DND-41 (cell line): ENCODE results near the gene STK32C.

Experiments used
- ATAC-seq: fragments of 200-7000 bp; cut with Tn5 transposase; 3 replicates; pipeline ENCODE4 v1.9.1; 2021; ENCODE audit warnings: low read depth; ENCODE audit not compliant: insufficient read depth
- DNase-seq: peaks from one replicate; pipeline ENCODE4 v3.0.0-alpha.2; 2020
- H2AFZ ChIP-seq: 2 replicates; pipeline ENCODE4 v1.6.0; 2012; ENCODE audit warnings: low read depth, low read length
- H3K27ac ChIP-seq: 2 replicates; pipeline ENCODE4 v1.5.1; 2012; ENCODE audit warnings: low read length, inconsistent platforms
- H3K27me3 ChIP-seq: fragments of 200-600 bp; sonication (generic); 2 replicates; pipeline ENCODE4 v1.6.0; 2012; ENCODE audit warnings: low read length, mild to moderate bottlenecking, inconsistent platforms; ENCODE audit not compliant: insufficient read depth, poor library complexity
- H3K36me3 ChIP-seq: 2 replicates; pipeline ENCODE4 v1.5.1; 2012; ENCODE audit warnings: low read length, inconsistent platforms; ENCODE audit not compliant: insufficient read depth
- H3K4me1 ChIP-seq: 2 replicates; pipeline ENCODE4 v1.5.1; 2012; ENCODE audit warnings: mild to moderate bottlenecking, low read length; ENCODE audit not compliant: insufficient read depth
- H3K4me2 ChIP-seq: 2 replicates; pipeline ENCODE4 v1.6.0; 2012; ENCODE audit warnings: mild to moderate bottlenecking, moderate library complexity, low read length, inconsistent platforms; ENCODE audit not compliant: insufficient read depth
- H3K4me3 ChIP-seq, 2 experiments: fragments of 200-600 bp in 1 of 2; shearing (Covaris generic) in 1 of 2; 2 replicates each; pipeline ENCODE4 v1.5.1; 2012 to 2016; ENCODE audit warnings: inconsistent platforms in 2 of 2, low read length in 2 of 2, mild to moderate bottlenecking in 2 of 2, low read depth in 1 of 2, moderate library complexity in 1 of 2
- H3K79me2 ChIP-seq: 2 replicates; pipeline ENCODE4 v1.6.0; 2012; ENCODE audit warnings: low read length, inconsistent platforms; ENCODE audit not compliant: insufficient read depth
- H3K9ac ChIP-seq: 2 replicates; pipeline ENCODE4 v1.6.0; 2012; ENCODE audit warnings: low read depth, mild to moderate bottlenecking, inconsistent platforms, low read length, moderate library complexity
- H3K9me3 ChIP-seq: 2 replicates; pipeline ENCODE4 v1.5.1; 2012; ENCODE audit warnings: low read length, moderate library complexity, mild to moderate bottlenecking, inconsistent platforms; ENCODE audit not compliant: insufficient read depth, severe bottlenecking
- H4K20me1 ChIP-seq: 2 replicates; pipeline ENCODE4 v1.6.0; 2012; ENCODE audit warnings: low read length; ENCODE audit not compliant: insufficient read depth
- CTCF ChIP-seq: IDR thresholded peaks from 2 replicates; pipeline ENCODE4 v1.5.1; 2012; ENCODE audit warnings: borderline replicate concordance, low read length, moderate library complexity, mild to moderate bottlenecking; ENCODE audit not compliant: poor library complexity, severe bottlenecking; ENCODE audit errors: extremely low read depth
- EZH2 ChIP-seq: IDR thresholded peaks from 3 replicates; pipeline ENCODE4 v1.6.1; 2012; ENCODE audit warnings: borderline replicate concordance, low read depth, mild to moderate bottlenecking, moderate library complexity, low read length, inconsistent platforms; ENCODE audit not compliant: severe bottlenecking

STK32C gene

GRCh38 chr10:132179551-132180392 is 128.0 kb downstream of the STK32C start:
- Histone ChIP-seq H3K4me3 (no peak overlapping the region), H3K9ac (no peak overlapping the region), H3K79me2 (no peaks in the 10 kb centered on the region), H3K27me3 (no peaks in the 10 kb centered on the region), H4K20me1 (no peaks in the 10 kb centered on the region), H2AFZ (no peak overlapping the region), H3K4me1 (no peaks in the 10 kb centered on the region), H3K9me3 (no peaks in the 10 kb centered on the region), H3K36me3 (no peaks in the 10 kb centered on the region), H3K4me2 (no peak overlapping the region), H3K27ac (no peak overlapping the region)
- no peak for ATAC-seq
- DNase-seq: no peak
- TF ChIP-seq EZH2: no peak
- no peak for TF ChIP-seq CTCF

- H3K27me3 ChIP-seq: no peaks in the 10 kb centered on the region
- H3K9me3 ChIP-seq: no peaks in the 10 kb centered on the region
- no peak overlapping the region for H3K4me2 ChIP-seq
- no peak overlapping the region for H3K4me3 ChIP-seq
- H3K79me2 ChIP-seq: no peaks in the 10 kb centered on the region
- TF ChIP-seq EZH2 (no peak), CTCF (no peak)
- H3K4me1 ChIP-seq: no peaks in the 10 kb centered on the region
- H3K36me3 ChIP-seq: no peaks in the 10 kb centered on the region
- ATAC-seq: no peak
- no peaks in the 10 kb centered on the region for H4K20me1 ChIP-seq
- H2AFZ ChIP-seq: no peak overlapping the region
- DNase-seq: no peak
- no peak overlapping the region for H3K9ac ChIP-seq
- no peak overlapping the region for H3K27ac ChIP-seq
Observed at GRCh38 chr10:132178672-132179545, 128.8 kb downstream of the STK32C start.

GRCh38 chr10:132178046-132178445 is 129.7 kb downstream of the STK32C start:
- H4K20me1 ChIP-seq: no peaks in the 10 kb centered on the region
- no peak overlapping the region for H2AFZ ChIP-seq
- no peaks in the 10 kb centered on the region for H3K27me3 ChIP-seq
- DNase-seq (no peak), ATAC-seq (no peak)
- no peaks in the 10 kb centered on the region for H3K79me2 ChIP-seq
- TF ChIP-seq EZH2 (no peak), CTCF (no peak)
- no peaks in the 10 kb centered on the region for H3K36me3 ChIP-seq
- H3K9me3 ChIP-seq: peaks cover 4% of the 10 kb centered on the region
- no peaks in the 10 kb centered on the region for H3K4me1 ChIP-seq
- H3K9ac ChIP-seq: no peak overlapping the region
- H3K27ac ChIP-seq: no peak overlapping the region
- H3K4me3 ChIP-seq: no peak overlapping the region
- H3K4me2 ChIP-seq: no peak overlapping the region
